HG03354 (cell line): ENCODE data around the gene RNF224.

Experiments
- ATAC-seq: cut with Tn5 transposase; IDR thresholded peaks from one replicate; pipeline ENCODE4 v1.9.1; 2021; ENCODE audit warnings: mild to moderate bottlenecking; ENCODE audit not compliant: unreplicated experiment, poor library complexity, severe bottlenecking

The RNF224 gene

DNA sequence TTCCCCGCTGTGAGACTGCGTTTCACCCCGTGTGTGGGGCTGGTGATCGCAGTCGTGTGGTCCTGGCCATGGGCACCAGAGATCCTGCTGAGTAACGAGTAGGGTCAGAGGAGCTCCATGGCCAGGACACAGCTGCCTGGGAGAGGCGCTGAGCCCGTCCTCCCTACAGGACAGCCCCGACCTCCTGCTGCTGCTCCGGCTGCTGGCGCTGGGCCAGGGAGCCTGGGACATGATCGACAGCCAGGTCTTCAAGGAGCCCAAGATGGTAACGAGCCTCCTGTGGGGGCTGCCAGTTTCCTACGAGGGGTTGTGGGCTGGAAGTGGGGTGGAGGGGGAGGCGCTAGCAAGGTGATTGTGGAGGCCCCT, 38.8 kb downstream of the RNF224 start:
- no peak for ATAC-seq

- ATAC-seq, result no peak
These were observed 39.5 kb downstream of the RNF224 start for GRCh38 chr9:137266585-137267453.

DNA sequence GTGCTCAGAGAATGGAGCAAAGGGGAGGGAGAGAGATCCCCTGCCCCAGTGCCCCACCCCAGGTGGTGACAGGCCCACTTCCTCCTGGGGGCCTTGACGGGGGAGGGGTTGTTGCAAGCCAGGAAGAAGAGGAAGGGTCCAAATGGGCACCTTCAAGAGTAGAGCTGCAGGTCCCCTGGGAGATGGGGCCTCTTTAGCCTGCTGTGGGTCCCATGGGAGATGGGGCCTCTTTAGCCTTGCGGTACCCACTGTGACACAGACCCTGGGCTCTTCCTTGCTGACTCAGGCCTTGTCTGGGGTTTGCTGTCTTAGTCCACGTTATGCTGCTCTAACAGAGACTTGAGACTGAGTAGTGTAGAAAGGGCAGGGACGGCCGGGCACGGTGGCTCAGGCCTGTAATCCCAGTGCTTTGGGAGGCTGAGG, 40.6 kb downstream of the RNF224 start:
- ATAC-seq, result no peak

DNA sequence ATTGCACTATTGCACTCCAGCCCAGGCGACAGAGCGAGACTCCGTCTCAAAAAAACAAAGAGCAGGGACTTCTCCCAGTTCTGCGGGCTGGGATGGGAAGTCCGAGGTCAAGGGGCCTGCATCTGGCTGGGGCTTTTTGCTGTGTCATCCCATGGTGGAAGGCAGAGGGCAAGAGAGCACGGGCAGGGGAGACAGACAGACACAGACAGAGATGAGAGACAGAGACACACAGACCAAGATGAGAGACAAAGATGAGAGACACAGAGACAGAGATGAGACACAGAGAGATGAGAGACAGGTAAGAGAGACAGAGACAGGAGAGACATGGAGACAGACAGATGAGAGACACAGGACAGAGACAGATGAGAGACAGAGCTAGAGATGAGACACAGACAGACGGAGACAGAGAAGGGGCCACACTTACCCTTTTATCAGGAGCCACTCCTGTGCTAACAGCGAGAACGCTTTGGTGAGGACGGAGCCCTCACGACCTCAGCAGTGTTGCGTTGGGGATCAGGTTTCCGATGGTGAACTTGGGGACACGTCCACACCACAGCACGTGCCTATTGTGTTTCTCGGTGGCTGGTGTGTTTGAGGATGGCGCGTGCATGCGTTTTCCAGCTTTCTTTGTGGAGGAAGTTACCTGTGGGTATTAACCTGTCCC, 41.4 kb downstream of the RNF224 start:
- no peak for ATAC-seq

- ATAC-seq, result no peak
These were observed 42.0 kb downstream of the RNF224 start for GRCh38 chr9:137269231-137269772.

- ATAC-seq, result no peak
These were observed 43.8 kb downstream of the RNF224 start for GRCh38 chr9:137270929-137271695.

- no peak for ATAC-seq
These were observed 44.4 kb downstream of the RNF224 start for GRCh38 chr9:137271696-137272076.

DNA sequence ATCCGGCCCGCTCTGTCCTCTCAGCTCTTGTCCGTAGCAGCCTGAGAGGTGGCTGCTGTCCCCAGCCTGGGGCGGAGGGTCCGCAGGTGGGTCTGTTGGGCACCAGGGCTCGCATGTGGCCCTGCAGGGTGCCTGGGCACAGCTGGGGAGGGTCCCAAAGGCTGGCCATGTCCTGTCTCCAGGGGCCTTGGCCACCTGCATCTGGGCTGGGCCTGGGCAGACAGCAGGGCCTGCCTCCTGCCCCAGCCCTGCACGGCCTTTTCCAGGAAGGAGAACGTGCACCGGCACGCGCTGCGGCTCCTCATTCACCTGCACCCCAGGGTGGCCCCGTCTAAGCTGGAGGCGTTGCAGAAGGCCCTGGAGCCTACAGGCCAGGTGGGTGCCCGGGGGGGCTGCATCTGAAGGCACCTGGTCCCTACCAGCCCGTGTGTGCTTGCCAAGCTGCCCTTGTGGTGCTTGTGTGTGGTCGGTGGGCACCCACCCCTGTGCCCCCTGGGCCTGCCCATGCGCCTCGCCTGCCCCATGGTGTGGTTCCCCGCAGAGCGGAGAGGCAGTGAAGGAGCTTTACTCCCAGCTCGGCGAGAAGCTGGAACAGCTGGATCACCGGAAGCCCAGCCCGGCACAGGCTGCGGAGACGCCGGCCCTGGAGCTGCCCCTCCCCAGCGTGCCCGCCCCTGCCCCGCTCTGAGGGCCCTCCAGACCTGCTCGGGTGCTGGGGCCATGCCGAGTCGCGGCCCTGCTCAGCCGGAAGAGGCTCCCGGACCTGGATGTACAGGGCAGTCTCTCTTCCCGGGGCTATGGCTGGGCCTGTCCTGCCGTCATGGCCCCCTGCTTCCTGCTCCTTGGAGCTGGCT, 45.2 kb downstream of the RNF224 start:
- no peak for ATAC-seq

DNA sequence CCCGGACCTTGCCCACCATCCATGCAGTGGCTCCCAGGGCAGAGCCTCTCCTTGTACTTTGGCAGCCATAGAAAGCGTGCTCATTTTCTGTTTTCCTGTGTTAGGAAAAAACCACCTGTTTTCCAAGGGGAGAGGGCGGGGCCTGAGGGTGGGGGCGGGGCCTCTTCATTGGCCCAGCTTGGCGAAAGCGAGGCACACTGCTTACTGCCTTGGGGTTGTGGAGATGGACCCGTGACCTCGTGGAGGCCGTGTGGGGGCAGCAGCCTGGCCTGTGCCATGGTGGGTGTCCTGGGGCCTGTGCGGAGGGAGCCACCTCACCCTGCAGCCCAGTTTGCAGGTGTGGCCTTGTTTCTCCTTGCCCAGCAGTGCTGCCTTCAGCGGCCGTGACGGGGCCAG, 45.8 kb downstream of the RNF224 start:
- no peak for ATAC-seq

- ATAC-seq, result no peak
These were observed 46.5 kb downstream of the RNF224 start for GRCh38 chr9:137273611-137274320.

DNA sequence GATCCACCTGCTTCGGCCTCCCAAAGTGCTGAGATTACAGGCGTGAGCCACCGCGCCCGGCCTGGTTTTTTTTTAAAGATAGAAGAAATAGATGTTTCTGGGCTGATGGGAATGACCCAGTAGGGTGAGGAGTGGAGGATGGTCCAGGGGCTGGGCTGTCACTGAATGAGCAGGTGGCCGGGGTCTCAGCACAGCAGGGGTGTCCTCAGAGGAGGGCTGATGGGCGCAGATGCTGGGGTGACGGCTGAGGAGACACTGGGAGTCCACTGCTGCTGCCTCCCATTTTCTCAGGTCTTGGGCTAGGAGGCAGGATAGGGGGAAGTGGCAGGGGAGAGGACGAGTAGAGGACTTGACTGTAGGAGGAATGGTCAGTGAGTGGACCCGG, 47.9 kb downstream of the RNF224 start:
- ATAC-seq, result no peak

DNA sequence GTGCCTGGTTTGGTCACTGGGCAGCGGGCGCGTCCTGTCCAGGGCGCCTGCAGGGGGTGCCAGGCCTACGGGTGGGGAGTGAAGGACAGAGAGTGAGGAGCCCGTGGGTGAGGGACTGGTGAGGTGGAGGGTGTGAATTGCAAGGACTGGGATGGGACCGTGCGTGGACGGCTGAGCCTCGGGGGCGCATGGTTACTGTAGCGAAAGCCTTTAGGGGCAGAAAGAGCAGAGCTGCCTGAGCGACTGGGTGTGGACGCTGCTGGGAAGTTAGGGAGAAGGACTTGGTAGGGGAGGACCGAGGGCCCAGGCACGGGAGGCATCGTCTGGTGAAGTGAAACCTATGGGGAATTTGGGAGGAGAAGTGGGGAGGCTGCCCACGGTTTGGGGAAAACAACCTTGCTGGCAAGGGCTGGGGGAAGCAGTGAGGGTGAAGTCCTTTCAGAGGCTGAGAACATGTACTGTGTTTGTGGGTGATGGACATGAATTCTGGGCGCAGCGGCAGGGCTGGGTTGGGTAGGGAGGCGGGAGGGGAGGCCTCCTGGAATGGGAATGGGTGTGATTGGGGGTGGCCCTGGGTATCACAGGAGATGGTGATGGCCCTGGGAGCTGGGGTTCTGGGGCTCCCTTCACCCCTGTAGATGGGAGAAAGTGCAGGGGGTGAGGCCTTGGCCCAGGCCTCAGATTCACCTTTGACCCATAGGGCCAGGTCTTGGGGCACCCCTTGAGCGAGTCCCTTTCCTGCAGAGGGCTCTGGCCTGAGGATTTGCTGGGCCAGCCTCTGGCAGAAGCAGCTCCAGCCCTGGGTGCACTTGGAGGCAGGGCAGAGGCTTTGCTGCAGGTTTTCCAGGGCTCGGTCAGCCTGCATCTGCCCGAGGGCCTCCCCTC, 48.5 kb downstream of the RNF224 start:
- no peak for ATAC-seq

DNA sequence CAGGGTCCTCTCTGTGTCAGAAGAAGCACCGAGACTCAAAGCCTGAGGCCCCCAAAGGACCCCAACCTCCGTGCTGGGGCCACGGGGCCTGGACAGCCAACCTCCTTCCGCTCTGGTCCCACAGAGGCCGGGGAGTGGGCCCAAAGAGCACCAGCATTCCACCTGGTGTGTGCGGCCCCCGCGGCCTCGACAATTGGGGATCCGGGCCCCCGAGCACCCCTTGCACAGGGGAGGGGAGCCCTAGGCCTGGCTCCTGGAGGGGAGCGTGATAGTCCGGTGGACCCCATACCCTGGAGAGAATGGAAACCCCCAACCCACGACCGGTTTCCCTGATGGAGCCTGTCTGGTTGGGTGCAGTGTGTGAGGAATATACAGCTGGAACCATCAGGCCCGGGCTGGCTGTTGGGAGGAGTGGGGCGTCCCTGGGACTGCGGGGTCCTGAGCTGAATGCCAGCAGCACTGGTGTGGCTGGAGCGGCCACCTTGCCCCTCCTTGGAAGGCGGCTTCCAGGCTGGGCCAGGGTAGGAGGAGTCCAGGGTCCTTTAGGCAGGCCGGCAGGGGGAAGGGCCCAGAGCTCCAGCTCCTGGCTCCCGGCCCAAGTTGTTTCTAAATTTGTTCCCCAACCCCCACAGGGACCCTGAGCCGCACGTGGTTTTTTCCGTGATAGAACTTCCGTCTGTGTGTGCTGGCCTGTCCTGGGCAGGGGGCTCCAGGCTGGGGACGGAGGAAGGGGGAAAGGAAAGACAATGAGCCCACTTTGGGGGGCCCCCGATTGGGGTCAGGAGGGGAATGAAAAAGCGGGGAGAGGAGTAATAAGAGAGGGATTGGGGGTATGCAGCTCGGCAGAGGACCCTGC, 49.4 kb downstream of the RNF224 start:
- ATAC-seq, result peak; percentile 8

DNA sequence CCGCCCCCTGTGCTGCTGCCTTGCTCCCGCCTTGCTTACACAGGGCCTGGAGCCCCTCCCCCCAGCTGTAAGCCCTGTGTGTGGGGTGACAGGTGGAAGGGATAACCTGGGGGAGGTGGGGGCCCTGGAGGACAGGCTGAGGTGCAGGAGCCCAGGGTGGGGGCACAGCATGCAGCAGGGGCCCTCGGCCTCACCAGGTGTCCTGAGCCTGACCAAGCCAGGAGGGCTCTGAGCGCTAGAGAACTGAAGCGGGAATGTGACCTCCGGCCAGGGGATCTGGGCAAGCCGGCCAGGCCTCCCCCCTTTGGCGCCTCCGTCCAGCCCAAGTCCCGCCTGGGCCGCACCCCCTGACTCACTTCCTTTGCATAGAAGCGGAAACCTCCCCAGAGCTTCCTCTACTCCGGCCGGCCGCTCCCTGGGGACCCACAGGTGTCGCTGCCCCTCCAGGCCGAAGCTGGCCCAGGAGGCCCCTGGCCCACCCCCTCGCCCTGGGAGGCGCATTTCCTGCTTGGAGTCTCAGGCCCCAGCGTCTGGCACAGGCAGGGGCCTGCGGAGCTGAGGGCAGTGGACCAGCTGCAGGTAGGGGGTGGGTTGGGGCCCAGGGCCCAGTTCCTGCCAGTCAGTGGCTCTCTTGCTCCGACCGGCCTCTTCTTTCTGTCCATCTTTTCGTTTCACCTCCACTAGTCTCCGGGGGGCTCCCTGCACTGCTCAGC, 50.2 kb downstream of the RNF224 start, which contains the start of gene TOR4A:
TSS of gene TOR4A (plus strand) at position 398 of the 713 bp plus-strand sequence. CDS start 964 bp downstream, outside the sequence.
- peak; percentile 79 for ATAC-seq

- no peak for ATAC-seq
These were observed 50.9 kb downstream of the RNF224 start for GRCh38 chr9:137278061-137278701.
